ENCODE results near the gene MICAL1. TPM values are rescaled to one million over a fixed set of nuclear protein-coding genes. Genes with fewer than 3 reads are reported as not detected.

Gene MICAL1
- total and polyA plus RNA-seq, 2 of the 8 experiments (the other 6 are each of a cell fraction or from before 2014, with no cell fraction given), result 42.5 to 55.4 TPM

- Histone ChIP-seq H3K79me2 (ENCODE audit: control insufficient read depth in 1 of 2, insufficient read depth in 2 of 2, low read length in 2 of 2) (peaks cover 0 to 3% of the 10 kb centered on the region in 2 experiments; a peak in 1 of 4 replicates), H2BK5ac (ENCODE audit: low read depth, low read length) (no peak overlapping the region), H3K4me3 (ENCODE audit: extremely low read depth in 1 of 4, insufficient read depth in 2 of 4, low read depth in 3 of 4, low read length in 4 of 4) (no peak overlapping the region), H3K4ac (replicated peaks; ENCODE audit: insufficient read length, low read depth, low read length) (no peak overlapping the region), H3K27ac (ENCODE audit: low read depth, low read length) (no peak overlapping the region), H2BK20ac (ENCODE audit: low read length) (no peak overlapping the region), H2AFZ (ENCODE audit: low read length) (no peak overlapping the region), H2AK5ac (ENCODE audit: low read depth, low read length) (no peak overlapping the region), H3K79me1 (ENCODE audit: low read depth, low read length) (no peaks in the 10 kb centered on the region; the same call in none of the 2 replicates), H2BK120ac (replicated peaks; ENCODE audit: low read depth, low read length) (no peak overlapping the region), H2BK12ac (ENCODE audit: low read depth, low read length) (no peak overlapping the region), H4K5ac (ENCODE audit: insufficient read length, low read depth, low read length) (no peak overlapping the region), H3K4me2 (ENCODE audit: insufficient read depth in 1 of 2, low read depth in 2 of 2, low read length in 2 of 2) (no peak overlapping the region), H3K23ac (ENCODE audit: insufficient read length) (no peak overlapping the region), H3K9me3 (ENCODE audit: insufficient read depth in 2 of 2, low read depth in 1 of 2, low read length in 1 of 2) (no peaks in the 10 kb centered on the region), H3K27me3 (replicated peaks in 1 of 4; ENCODE audit: control insufficient read depth in 3 of 4, extremely low read depth in 1 of 4, insufficient read depth in 3 of 4, low read length in 3 of 4) (no peaks in the 10 kb centered on the region), H3K56ac (replicated peaks; ENCODE audit: insufficient read length, low read depth, low read length) (no peak overlapping the region), H2BK15ac (ENCODE audit: low read length) (no peak overlapping the region), H3K14ac (ENCODE audit: insufficient read length) (no peak overlapping the region), H3K18ac (ENCODE audit: extremely low read depth, low read length) (no peak overlapping the region), H3K9ac (replicated peaks in 1 of 4; ENCODE audit: extremely low read depth in 1 of 4, low read depth in 3 of 4, low read length in 3 of 4) (no peak overlapping the region), H3K4me1 (replicated peaks in 1 of 4; ENCODE audit: control insufficient read depth in 3 of 4, insufficient read depth in 4 of 4, low read length in 3 of 4) (peaks cover 0 to 7% (median 3%) of the 10 kb centered on the region in 4 experiments; a peak in 6 of 7 replicates), H4K8ac (ENCODE audit: extremely low read depth, insufficient read depth, low read length) (no peak overlapping the region), H4K20me1 (replicated peaks in 1 of 2; ENCODE audit: control insufficient read depth in 1 of 2, insufficient read depth in 2 of 2, low read length in 2 of 2) (peaks cover 6 to 19% of the 10 kb centered on the region in 2 experiments), H3K23me2 (ENCODE audit: low read depth, low read length) (peaks cover under 1% of the 10 kb centered on the region; the same call in 1 of the 2 replicates), H3K36me3 (ENCODE audit: control insufficient read depth in 2 of 4, insufficient read depth in 4 of 4, low read length in 3 of 4) (peaks cover 11 to 49% (median 24%) of the 10 kb centered on the region in 4 experiments; a peak in 7 of 8 replicates), H4K91ac (replicated peaks; ENCODE audit: insufficient read length, low read length) (no peak overlapping the region)
- FAIRE-seq, result no peak
- TF ChIP-seq JUND (IDR thresholded peaks at IDR 0.05; ENCODE audit: low read length), result no peak
- TF ChIP-seq HDAC2 (IDR thresholded peaks at IDR 0.05; ENCODE audit: borderline replicate concordance in 1 of 2, low read depth in 2 of 2, low read length in 2 of 2), result no peak
- no peak for TF ChIP-seq CREB1 (IDR thresholded peaks at IDR 0.05)
- POLR2A ChIA-PET (ENCODE audit: partially characterized antibody), result interaction anchor here (1.2 to 1.6 kb wide), 3 partner anchors 9 to 38 kb away, joined by 3 to 10 read pairs (median 3); partner anchors contain the start of gene MICAL1
- DNase-seq (ENCODE audit: low read depth in 1 of 2, low spot score in 2 of 2), result peak in 1 of 2 experiments; percentile 24
- CTCF ChIA-PET (ENCODE audit: partially characterized antibody), result interaction anchor here (0.6 to 1.3 kb wide), 2 partner anchors 23 to 264 kb away, joined by 3 read pairs; no protein-coding TSS in a partner anchor
- 88% methylated on average over 8 of the region's 8 CpGs; no CpG with 5 or more reads in 1 of the 2 experiments for WGBS, 2 experiments (ENCODE audit: extremely low coverage in 1 of 2, insufficient coverage in 1 of 2, insufficient read length in 1 of 2, insufficient replicate concordance in 2 of 2, low coverage in 1 of 2, low lambda C conversion rate in 2 of 2, missing lambda C conversion rate in 1 of 2)
Observed at GRCh38 chr6:109446541-109446940, 9.0 kb downstream of the MICAL1 start.

All from H1 (cell line).